ENCODE data around the gene CYBA. TPM values are rescaled to one million over a fixed set of nuclear protein-coding genes. Genes with fewer than 3 reads are reported as not detected.

CYBA gene
- total and polyA plus RNA-seq, 2 of the 13 experiments (the other 11 are each of a cell fraction or from before 2014, with no cell fraction given): 196 to 250 TPM

DNA sequence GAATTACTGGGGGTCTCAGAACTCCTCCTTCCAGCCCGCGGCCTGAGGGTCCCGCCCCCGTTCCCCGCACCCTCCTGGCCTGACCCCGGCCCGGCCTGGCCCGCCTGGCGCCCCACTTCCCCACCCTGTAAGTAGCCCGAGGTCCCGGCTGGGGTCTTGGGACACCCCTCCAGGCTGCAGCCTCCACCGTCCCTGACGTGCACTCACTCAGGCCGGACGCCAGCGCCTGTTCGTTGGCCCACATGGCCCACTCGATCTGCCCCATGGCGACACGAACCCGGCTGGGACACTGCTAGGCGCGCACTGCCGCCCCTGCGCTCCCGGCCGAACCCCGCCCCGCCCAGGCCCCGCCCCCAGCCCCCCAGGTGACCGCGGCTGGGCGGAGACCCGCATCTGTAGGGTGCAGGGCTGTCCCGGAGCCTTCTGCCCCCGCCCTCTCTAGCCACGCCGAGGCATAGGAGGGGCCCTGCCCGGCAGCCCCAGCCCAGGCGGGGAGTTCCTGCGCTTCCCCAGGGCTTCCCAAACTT, at the start of gene CYBA (continued):
- TF ChIP-seq, protein P1, sequence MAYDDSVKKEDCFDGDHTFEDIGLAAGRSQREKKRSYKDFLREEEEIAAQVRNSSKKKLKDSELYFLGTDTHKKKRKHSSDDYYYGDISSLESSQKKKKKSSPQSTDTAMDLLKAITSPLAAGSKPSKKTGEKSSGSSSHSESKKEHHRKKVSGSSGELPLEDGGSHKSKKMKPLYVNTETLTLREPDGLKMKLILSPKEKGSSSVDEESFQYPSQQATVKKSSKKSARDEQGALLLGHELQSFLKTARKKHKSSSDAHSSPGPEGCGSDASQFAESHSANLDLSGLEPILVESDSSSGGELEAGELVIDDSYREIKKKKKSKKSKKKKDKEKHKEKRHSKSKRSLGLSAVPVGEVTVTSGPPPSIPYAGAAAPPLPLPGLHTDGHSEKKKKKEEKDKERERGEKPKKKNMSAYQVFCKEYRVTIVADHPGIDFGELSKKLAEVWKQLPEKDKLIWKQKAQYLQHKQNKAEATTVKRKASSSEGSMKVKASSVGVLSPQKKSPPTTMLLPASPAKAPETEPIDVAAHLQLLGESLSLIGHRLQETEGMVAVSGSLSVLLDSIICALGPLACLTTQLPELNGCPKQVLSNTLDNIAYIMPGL (CRISPR knock-in tag; IDR thresholded peaks at IDR 0.05; ENCODE audit: borderline replicate concordance in 1 of 2, low read depth in 1 of 2): 0 out of 4 replicates have a peak, but pooled peaks of 1 of the 2 experiments have one; percentile 2
- peak; percentile 26; the same call in 1 of the 2 replicates for TF ChIP-seq ZMYM3 (CRISPR knock-in tag; IDR thresholded peaks at IDR 0.05)
- TF ChIP-seq TAF15 (IDR thresholded peaks at IDR 0.05; ENCODE audit: low read depth, low read length, poor library complexity, severe bottlenecking): peak; percentile 6
- TF ChIP-seq, protein P2, sequence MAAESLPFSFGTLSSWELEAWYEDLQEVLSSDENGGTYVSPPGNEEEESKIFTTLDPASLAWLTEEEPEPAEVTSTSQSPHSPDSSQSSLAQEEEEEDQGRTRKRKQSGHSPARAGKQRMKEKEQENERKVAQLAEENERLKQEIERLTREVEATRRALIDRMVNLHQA (CRISPR knock-in tag; IDR thresholded peaks at IDR 0.05): 0 out of 2 replicates have a peak, but pooled peaks have one; percentile 22
- TF ChIP-seq, protein P3, sequence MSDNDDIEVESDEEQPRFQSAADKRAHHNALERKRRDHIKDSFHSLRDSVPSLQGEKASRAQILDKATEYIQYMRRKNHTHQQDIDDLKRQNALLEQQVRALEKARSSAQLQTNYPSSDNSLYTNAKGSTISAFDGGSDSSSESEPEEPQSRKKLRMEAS (IDR thresholded peaks at IDR 0.05): peak; percentile 77
- TF ChIP-seq NR2F6 (IDR thresholded peaks at IDR 0.05): no peak
- no peak; the same call in 1 of the 2 replicates for TF ChIP-seq NR2F6 (CRISPR knock-in tag; IDR thresholded peaks at IDR 0.05)
- peak; percentile 82; the same call in 1 of the 2 replicates for TF ChIP-seq ATF7-NPFF (CRISPR knock-in tag; IDR thresholded peaks at IDR 0.05; ENCODE audit: low read depth)
- TF ChIP-seq ZSCAN12 (CRISPR knock-in tag; IDR thresholded peaks at IDR 0.05): 0 out of 2 replicates have a peak, but pooled peaks have one; percentile 49
- TF ChIP-seq ZIK1 (CRISPR knock-in tag; IDR thresholded peaks at IDR 0.05; ENCODE audit: borderline replicate concordance, low read depth): peak; percentile 54; the same call in 1 of the 2 replicates
- TF ChIP-seq CENPT (CRISPR knock-in tag; IDR thresholded peaks at IDR 0.05; ENCODE audit: low read depth): no peak
- peak; percentile 93 for TF ChIP-seq ZNF446 (CRISPR knock-in tag; IDR thresholded peaks at IDR 0.05)
- no peak for TF ChIP-seq ZBTB3 (CRISPR knock-in tag; IDR thresholded peaks at IDR 0.05; ENCODE audit: borderline replicate concordance, low read depth)
- no peak; the same call in 1 of the 2 replicates for TF ChIP-seq ELF4 (CRISPR knock-in tag; IDR thresholded peaks at IDR 0.05; ENCODE audit: borderline replicate concordance)
- no peak for TF ChIP-seq NFYB (CRISPR knock-in tag; IDR thresholded peaks at IDR 0.05)
- peak; percentile 75; the same call in 1 of the 2 replicates for TF ChIP-seq ZNF264 (CRISPR knock-in tag; IDR thresholded peaks at IDR 0.05)
- TF ChIP-seq WIZ (CRISPR knock-in tag; IDR thresholded peaks at IDR 0.05): no peak
- no peak for TF ChIP-seq SCMH1 (CRISPR knock-in tag; IDR thresholded peaks at IDR 0.05; ENCODE audit: borderline replicate concordance)
- peak; percentile 74; the same call in 1 of the 2 replicates for TF ChIP-seq NCOA5 (CRISPR knock-in tag; IDR thresholded peaks at IDR 0.05)
- TF ChIP-seq KLF16 (CRISPR knock-in tag; IDR thresholded peaks at IDR 0.05): 0 out of 4 replicates have a peak, but pooled peaks of 1 of the 2 experiments have one; percentile 4
- TF ChIP-seq, protein P4, sequence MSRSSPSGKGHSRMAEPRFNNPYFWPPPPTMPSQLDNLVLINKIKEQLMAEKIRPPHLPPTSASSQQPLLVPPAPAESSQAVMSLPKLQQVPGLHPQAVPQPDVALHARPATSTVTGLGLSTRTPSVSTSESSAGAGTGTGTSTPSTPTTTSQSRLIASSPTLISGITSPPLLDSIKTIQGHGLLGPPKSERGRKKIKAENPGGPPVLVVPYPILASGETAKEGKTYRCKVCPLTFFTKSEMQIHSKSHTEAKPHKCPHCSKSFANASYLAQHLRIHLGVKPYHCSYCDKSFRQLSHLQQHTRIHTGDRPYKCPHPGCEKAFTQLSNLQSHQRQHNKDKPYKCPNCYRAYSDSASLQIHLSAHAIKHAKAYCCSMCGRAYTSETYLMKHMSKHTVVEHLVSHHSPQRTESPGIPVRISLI (CRISPR knock-in tag; IDR thresholded peaks at IDR 0.05; ENCODE audit: borderline replicate concordance): 0 out of 2 replicates have a peak, but pooled peaks have one; percentile 6
- TF ChIP-seq JARID2 (CRISPR knock-in tag; IDR thresholded peaks at IDR 0.05; ENCODE audit: insufficient replicate concordance): no peak
- 0 out of 2 replicates have a peak, but pooled peaks have one; percentile 64 for TF ChIP-seq ZNF841 (CRISPR knock-in tag; IDR thresholded peaks at IDR 0.05; ENCODE audit: borderline replicate concordance)
- 0 out of 2 replicates have a peak, but pooled peaks have one; percentile 47 for TF ChIP-seq HOXA7 (CRISPR knock-in tag; IDR thresholded peaks at IDR 0.05)
- peak; percentile 27 for TF ChIP-seq MAZ (IDR thresholded peaks at IDR 0.05; ENCODE audit: borderline replicate concordance, low read depth, low read length)
- peak; percentile 71; the same call in 1 of the 2 replicates for TF ChIP-seq MAZ (CRISPR knock-in tag; IDR thresholded peaks at IDR 0.05; ENCODE audit: low read depth)
- no peak for TF ChIP-seq IKZF1 (IDR thresholded peaks at IDR 0.05)
- peak; percentile 89; the same call in 1 of the 2 replicates for TF ChIP-seq SIN3A (IDR thresholded peaks at IDR 0.05; ENCODE audit: borderline replicate concordance, low read depth, low read length)
